ENCODE measurements around the gene SLC35E4. TPM values are rescaled to one million over a fixed set of nuclear protein-coding genes. Genes with fewer than 3 reads are reported as not detected.

SLC35E4 gene
- total RNA-seq, 4 donors from 2014 or later: 4.2 to 14.1 (median 9.7) TPM

DNA sequence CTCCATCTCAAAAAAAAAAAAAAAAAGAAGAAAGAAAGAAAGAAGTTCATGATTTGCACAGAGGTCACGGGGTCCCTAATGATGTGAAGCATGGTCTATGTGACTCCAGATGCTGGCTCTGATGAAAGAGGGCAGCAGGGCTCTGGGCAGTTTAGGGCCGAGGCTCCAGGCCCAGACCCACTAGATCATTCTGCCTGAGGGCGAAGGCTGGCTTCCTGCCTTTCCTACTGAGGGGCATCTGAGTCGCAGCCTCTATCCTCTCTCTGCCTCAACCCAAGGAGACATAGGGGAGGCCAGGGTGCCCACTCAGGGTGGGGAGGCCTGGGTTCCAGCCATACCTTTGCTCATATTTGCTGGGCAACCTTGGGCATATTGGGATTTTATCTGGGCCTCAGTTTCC, 4.8 kb downstream of the SLC35E4 start:
- H3K4me3 ChIP-seq: no peak overlapping the region
- H3K27ac ChIP-seq (replicated peaks in 1 of 4): no peak overlapping the region
- WGBS: 85% methylated on average over 4 of the region's 4 CpGs
- H3K4me1 ChIP-seq: peaks cover 36 to 59% (median 53%) of the 10 kb centered on the region in 4 donors
- H3K9me3 ChIP-seq: no peaks in the 10 kb centered on the region
- no peaks in the 10 kb centered on the region for H3K36me3 ChIP-seq
- TF ChIP-seq POLR2A (IDR thresholded peaks at IDR 0.05; ENCODE audit: low read depth) (no peak), POLR2AphosphoS5 (IDR thresholded peaks at IDR 0.05) (no peak), CTCF (IDR thresholded peaks at IDR 0.05) (no peak), EP300 (IDR thresholded peaks at IDR 0.05) (no peak)
- intact Hi-C loops (cut with DNase I): no loop called here
- H3K27me3 ChIP-seq: no peaks in the 10 kb centered on the region
- DNase-seq (ENCODE audit: extremely low spot score): no peak

DNA sequence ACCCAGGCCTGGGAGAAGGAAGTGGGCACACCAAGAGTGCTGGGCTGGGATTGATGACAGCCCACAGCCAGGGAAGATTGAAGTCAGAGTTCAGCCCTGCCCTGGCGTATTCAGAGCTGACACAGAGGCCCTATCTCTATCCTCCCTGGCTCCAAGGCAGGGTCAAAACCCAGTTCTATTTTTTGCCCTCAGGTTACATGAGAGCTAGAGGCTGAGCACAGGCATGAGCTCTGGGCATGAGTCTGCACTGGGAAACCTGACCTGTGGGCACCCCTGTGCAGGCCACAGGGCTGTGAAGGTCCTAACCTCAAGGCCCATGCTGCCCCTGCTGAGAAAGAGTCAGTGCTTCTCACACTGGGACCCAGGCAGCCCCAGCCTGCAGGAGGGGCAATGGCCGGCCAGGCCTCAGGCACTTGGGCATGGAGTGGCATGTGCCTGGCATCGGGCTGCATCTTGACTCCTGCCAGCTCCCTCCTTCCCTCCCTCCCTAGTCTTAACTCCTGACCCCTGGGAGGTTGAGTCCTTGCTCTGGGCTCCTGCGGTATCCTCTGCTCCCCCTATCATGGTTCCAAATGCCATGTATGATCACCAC, 5.4 kb downstream of the SLC35E4 start:
- no peak for DNase-seq (ENCODE audit: extremely low spot score)
- Histone ChIP-seq H3K27me3 (no peaks in the 10 kb centered on the region), H3K9me3 (no peaks in the 10 kb centered on the region), H3K36me3 (no peaks in the 10 kb centered on the region), H3K4me3 (no peak overlapping the region), H3K4me1 (peaks cover 36 to 57% (median 50%) of the 10 kb centered on the region in 4 donors), H3K27ac (replicated peaks in 1 of 4) (no peak overlapping the region)
- TF ChIP-seq EP300 (IDR thresholded peaks at IDR 0.05): no peak
- no peak for TF ChIP-seq POLR2AphosphoS5 (IDR thresholded peaks at IDR 0.05)
- TF ChIP-seq POLR2A (IDR thresholded peaks at IDR 0.05; ENCODE audit: low read depth): no peak
- no peak for TF ChIP-seq CTCF (IDR thresholded peaks at IDR 0.05)
- WGBS: 90% methylated on average over 4 of the region's 4 CpGs
- intact Hi-C loops (cut with DNase I): no loop called here

DNA sequence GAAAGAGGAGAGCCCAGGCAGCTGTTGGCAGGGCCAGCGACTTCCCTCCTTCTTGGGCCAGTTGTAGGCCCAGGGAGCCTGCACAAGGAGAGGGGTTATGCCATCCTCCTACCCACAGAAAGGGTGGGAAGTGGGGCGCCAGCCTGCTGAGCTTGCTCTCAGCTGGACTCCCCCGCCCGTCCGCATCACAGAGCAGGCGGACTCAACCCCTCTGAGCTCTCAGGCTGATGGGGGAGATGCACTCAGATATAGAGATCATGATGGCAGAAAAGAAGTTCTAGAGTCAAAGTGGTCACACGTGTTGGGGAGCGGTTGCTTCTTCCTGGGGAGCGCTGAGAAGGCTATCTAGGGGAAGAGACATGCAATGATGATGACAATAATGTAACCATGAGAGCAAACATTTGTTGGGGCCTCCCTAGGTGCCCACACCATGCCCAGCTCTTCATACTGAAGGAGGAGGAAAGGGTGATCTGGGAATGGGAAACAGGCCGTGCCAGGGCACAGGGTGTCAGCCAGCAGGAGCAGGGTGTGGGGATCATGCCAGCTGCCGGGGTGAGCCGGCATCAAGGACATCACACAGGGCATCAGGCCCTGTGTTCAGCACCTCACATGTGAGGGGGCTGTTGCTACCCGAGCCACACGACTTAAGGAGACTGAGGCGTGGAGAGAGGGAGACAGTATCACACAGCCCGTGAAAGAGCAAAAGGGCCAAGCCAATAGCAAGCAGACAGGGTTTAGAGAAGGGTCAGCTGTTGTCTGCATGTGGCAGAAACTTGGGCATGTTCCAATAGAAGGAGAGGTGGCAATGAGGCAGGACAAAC, 7.7 kb downstream of the SLC35E4 start:
- TF ChIP-seq POLR2AphosphoS5 (IDR thresholded peaks at IDR 0.05) (no peak), EP300 (IDR thresholded peaks at IDR 0.05) (no peak), CTCF (IDR thresholded peaks at IDR 0.05) (no peak), POLR2A (IDR thresholded peaks at IDR 0.05; ENCODE audit: low read depth) (no peak)
- intact Hi-C loops (cut with DNase I): no loop called here
- no peak overlapping the region for H3K4me3 ChIP-seq
- no peaks in the 10 kb centered on the region for H3K9me3 ChIP-seq
- no peak for DNase-seq (ENCODE audit: extremely low spot score)
- WGBS: 84% methylated on average over 16 of the region's 16 CpGs
- H3K27ac ChIP-seq (replicated peaks in 1 of 4): no peak overlapping the region
- H3K36me3 ChIP-seq: peaks cover 4 to 16% (median 12%) of the 10 kb centered on the region in 4 donors
- H3K27me3 ChIP-seq: no peaks in the 10 kb centered on the region
- peaks cover 15 to 33% (median 26%) of the 10 kb centered on the region in 4 donors for H3K4me1 ChIP-seq

- WGBS: 95% methylated on average over 25 of the region's 25 CpGs
- no peaks in the 10 kb centered on the region for H3K27me3 ChIP-seq
- H3K4me3 ChIP-seq: no peak overlapping the region
- intact Hi-C loops (cut with DNase I): no loop called here
- H3K9me3 ChIP-seq: no peaks in the 10 kb centered on the region
- peaks cover 11 to 40% (median 29%) of the 10 kb centered on the region in 4 donors for H3K4me1 ChIP-seq
- H3K27ac ChIP-seq (replicated peaks in 1 of 4): no peak overlapping the region
- no peak for DNase-seq (ENCODE audit: extremely low spot score)
- peaks cover 4 to 16% (median 12%) of the 10 kb centered on the region in 4 donors for H3K36me3 ChIP-seq
- TF ChIP-seq POLR2A (IDR thresholded peaks at IDR 0.05; ENCODE audit: low read depth): no peak
- no peak for TF ChIP-seq EP300 (IDR thresholded peaks at IDR 0.05)
- TF ChIP-seq POLR2AphosphoS5 (IDR thresholded peaks at IDR 0.05): no peak
- no peak for TF ChIP-seq CTCF (IDR thresholded peaks at IDR 0.05)
These were observed 11.1 kb downstream of the SLC35E4 start for GRCh38 chr22:30646518-30647160.
